ENCODE results near the gene TEX51.

The TEX51 gene

GRCh38 chr2:126877861-126878565 is 20.7 kb upstream of the TEX51 start:
- no peak for DNase-seq (ENCODE audit: low read depth, low spot score)
- H3K4me3 ChIP-seq (ENCODE audit: low read length): no peak overlapping the region
- H3K4me1 ChIP-seq (ENCODE audit: control insufficient read depth, insufficient read depth, low read length): no peaks in the 10 kb centered on the region
- no CpG with 5 or more reads among the region's 25 CpGs for WGBS (ENCODE audit: insufficient coverage, insufficient read length)
- H3K27ac ChIP-seq (ENCODE audit: low read length): no peak overlapping the region
- H3K36me3 ChIP-seq (ENCODE audit: control insufficient read depth, insufficient read depth, low read length): no peaks in the 10 kb centered on the region
- H3K27me3 ChIP-seq (ENCODE audit: control insufficient read depth, insufficient read depth, low read length): no peaks in the 10 kb centered on the region
- H3K9me3 ChIP-seq (ENCODE audit: control insufficient read depth, insufficient read depth, low read length): no peaks in the 10 kb centered on the region

GRCh38 chr2:126878601-126879000 is 20.1 kb upstream of the TEX51 start:
- WGBS (ENCODE audit: insufficient coverage, insufficient read length): no CpG with 5 or more reads among the region's 7 CpGs
- no peaks in the 10 kb centered on the region for H3K36me3 ChIP-seq (ENCODE audit: control insufficient read depth, insufficient read depth, low read length)
- H3K4me3 ChIP-seq (ENCODE audit: low read length): no peak overlapping the region
- no peaks in the 10 kb centered on the region for H3K27me3 ChIP-seq (ENCODE audit: control insufficient read depth, insufficient read depth, low read length)
- no peaks in the 10 kb centered on the region for H3K9me3 ChIP-seq (ENCODE audit: control insufficient read depth, insufficient read depth, low read length)
- no peaks in the 10 kb centered on the region for H3K4me1 ChIP-seq (ENCODE audit: control insufficient read depth, insufficient read depth, low read length)
- no peak overlapping the region for H3K27ac ChIP-seq (ENCODE audit: low read length)
- DNase-seq (ENCODE audit: low read depth, low spot score): no peak

- no peaks in the 10 kb centered on the region for H3K27me3 ChIP-seq (ENCODE audit: control insufficient read depth, insufficient read depth, low read length)
- DNase-seq (ENCODE audit: low read depth, low spot score): no peak
- H3K9me3 ChIP-seq (ENCODE audit: control insufficient read depth, insufficient read depth, low read length): no peaks in the 10 kb centered on the region
- no peaks in the 10 kb centered on the region for H3K4me1 ChIP-seq (ENCODE audit: control insufficient read depth, insufficient read depth, low read length)
- H3K36me3 ChIP-seq (ENCODE audit: control insufficient read depth, insufficient read depth, low read length): no peaks in the 10 kb centered on the region
- H3K27ac ChIP-seq (ENCODE audit: low read length): no peak overlapping the region
- no peak overlapping the region for H3K4me3 ChIP-seq (ENCODE audit: low read length)
- 100% methylated on average over 2 of the region's 12 CpGs for WGBS (ENCODE audit: insufficient coverage, insufficient read length)
Measured at GRCh38 chr2:126879348-126880298, 19.1 kb upstream of the TEX51 start.

DNA sequence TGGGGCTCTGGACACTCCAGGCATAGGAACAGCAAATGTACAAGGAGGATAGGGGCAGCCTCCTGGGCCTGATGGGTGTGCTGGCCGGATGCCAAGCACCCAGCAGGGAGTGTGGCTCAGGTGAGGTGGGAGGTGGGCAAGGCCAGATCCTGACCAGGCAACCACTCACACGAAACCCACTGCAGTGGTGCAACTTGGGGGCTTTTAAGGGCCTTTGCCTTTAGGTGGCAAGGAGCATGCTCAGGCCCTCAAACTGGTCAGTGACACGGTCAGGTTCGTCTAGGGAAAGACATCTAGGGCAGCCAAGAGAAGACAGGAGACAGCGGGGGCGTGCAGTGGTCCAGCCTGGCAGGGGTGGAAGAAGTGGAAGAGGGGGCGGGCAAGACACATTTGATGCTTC is 18.4 kb upstream of the TEX51 start:
- no peak overlapping the region for H3K27ac ChIP-seq (ENCODE audit: low read length)
- no peak overlapping the region for H3K4me3 ChIP-seq (ENCODE audit: low read length)
- no peak for DNase-seq (ENCODE audit: low read depth, low spot score)
- H3K4me1 ChIP-seq (ENCODE audit: control insufficient read depth, insufficient read depth, low read length): no peaks in the 10 kb centered on the region
- H3K27me3 ChIP-seq (ENCODE audit: control insufficient read depth, insufficient read depth, low read length): no peaks in the 10 kb centered on the region
- no peaks in the 10 kb centered on the region for H3K36me3 ChIP-seq (ENCODE audit: control insufficient read depth, insufficient read depth, low read length)
- WGBS (ENCODE audit: insufficient coverage, insufficient read length): no CpG with 5 or more reads among the region's 7 CpGs
- H3K9me3 ChIP-seq (ENCODE audit: control insufficient read depth, insufficient read depth, low read length): no peaks in the 10 kb centered on the region

- Histone ChIP-seq H3K27me3 (ENCODE audit: control insufficient read depth, insufficient read depth, low read length) (no peaks in the 10 kb centered on the region), H3K4me1 (ENCODE audit: control insufficient read depth, insufficient read depth, low read length) (no peaks in the 10 kb centered on the region), H3K27ac (ENCODE audit: low read length) (no peak overlapping the region), H3K9me3 (ENCODE audit: control insufficient read depth, insufficient read depth, low read length) (no peaks in the 10 kb centered on the region), H3K36me3 (ENCODE audit: control insufficient read depth, insufficient read depth, low read length) (no peaks in the 10 kb centered on the region), H3K4me3 (ENCODE audit: low read length) (no peak overlapping the region)
- no CpG with 5 or more reads among the region's 4 CpGs for WGBS (ENCODE audit: insufficient coverage, insufficient read length)
- DNase-seq (ENCODE audit: low read depth, low spot score): no peak
Measured at GRCh38 chr2:126880817-126881216, 17.9 kb upstream of the TEX51 start.

GRCh38 chr2:126881591-126881990 is 17.1 kb upstream of the TEX51 start:
- no CpG with 5 or more reads among the region's 9 CpGs for WGBS (ENCODE audit: insufficient coverage, insufficient read length)
- Histone ChIP-seq H3K4me1 (ENCODE audit: control insufficient read depth, insufficient read depth, low read length) (no peaks in the 10 kb centered on the region), H3K27me3 (ENCODE audit: control insufficient read depth, insufficient read depth, low read length) (no peaks in the 10 kb centered on the region), H3K27ac (ENCODE audit: low read length) (no peak overlapping the region), H3K36me3 (ENCODE audit: control insufficient read depth, insufficient read depth, low read length) (no peaks in the 10 kb centered on the region), H3K9me3 (ENCODE audit: control insufficient read depth, insufficient read depth, low read length) (no peaks in the 10 kb centered on the region), H3K4me3 (ENCODE audit: low read length) (no peak overlapping the region)
- DNase-seq (ENCODE audit: low read depth, low spot score): no peak

- WGBS (ENCODE audit: insufficient coverage, insufficient read length): no CpG with 5 or more reads among the region's 2 CpGs
- no peaks in the 10 kb centered on the region for H3K4me1 ChIP-seq (ENCODE audit: control insufficient read depth, insufficient read depth, low read length)
- H3K36me3 ChIP-seq (ENCODE audit: control insufficient read depth, insufficient read depth, low read length): no peaks in the 10 kb centered on the region
- H3K4me3 ChIP-seq (ENCODE audit: low read length): no peak overlapping the region
- H3K27me3 ChIP-seq (ENCODE audit: control insufficient read depth, insufficient read depth, low read length): no peaks in the 10 kb centered on the region
- no peak overlapping the region for H3K27ac ChIP-seq (ENCODE audit: low read length)
- DNase-seq (ENCODE audit: low read depth, low spot score): no peak
- H3K9me3 ChIP-seq (ENCODE audit: control insufficient read depth, insufficient read depth, low read length): no peaks in the 10 kb centered on the region
Measured at GRCh38 chr2:126882181-126882580, 16.5 kb upstream of the TEX51 start.

DNA sequence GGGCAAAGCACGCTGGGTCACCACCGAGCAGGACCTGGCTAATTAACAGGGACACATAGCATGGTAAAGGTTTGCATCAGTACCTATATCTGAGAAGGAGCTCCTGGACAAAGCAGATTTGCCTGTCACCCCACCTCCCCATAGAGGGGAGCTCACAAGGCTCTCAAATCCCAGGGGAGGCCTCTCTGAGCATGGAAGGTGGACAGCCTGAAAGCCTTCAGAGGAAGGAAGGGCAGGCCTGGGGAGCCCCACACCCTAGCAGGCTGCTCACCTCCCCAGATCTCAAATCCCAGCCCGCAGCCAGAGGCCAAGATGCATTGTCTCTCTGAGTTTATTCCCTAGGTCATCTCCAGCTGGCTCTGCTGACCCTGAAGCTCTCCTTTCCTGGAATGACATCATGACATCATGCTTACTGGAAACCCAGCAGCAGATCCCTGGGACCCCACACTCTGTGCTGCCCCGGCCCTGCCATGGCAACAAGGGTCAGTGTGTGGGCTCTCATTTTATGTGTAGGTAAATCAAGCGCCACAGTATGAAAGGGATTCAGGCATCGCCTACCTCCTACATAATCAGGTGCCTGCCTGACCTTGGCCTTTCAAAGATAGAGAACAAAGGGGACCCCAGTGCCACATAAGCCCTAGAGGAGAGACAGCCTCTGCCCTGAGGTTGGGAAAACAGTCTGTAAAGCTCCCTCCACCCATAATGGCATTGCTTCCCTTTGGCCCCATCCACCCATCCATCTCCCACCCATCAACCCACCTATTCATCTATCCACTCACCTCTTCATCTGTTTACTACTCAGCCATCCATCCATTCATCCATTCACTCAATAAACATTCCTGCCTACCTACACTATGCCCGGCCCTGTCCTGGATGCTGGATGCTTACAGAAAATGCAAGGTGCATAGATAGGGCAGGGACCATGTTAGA is 15.7 kb upstream of the TEX51 start:
- H3K36me3 ChIP-seq (ENCODE audit: control insufficient read depth, insufficient read depth, low read length): no peaks in the 10 kb centered on the region
- no peaks in the 10 kb centered on the region for H3K9me3 ChIP-seq (ENCODE audit: control insufficient read depth, insufficient read depth, low read length)
- no peak overlapping the region for H3K27ac ChIP-seq (ENCODE audit: low read length)
- no peak overlapping the region for H3K4me3 ChIP-seq (ENCODE audit: low read length)
- no peaks in the 10 kb centered on the region for H3K27me3 ChIP-seq (ENCODE audit: control insufficient read depth, insufficient read depth, low read length)
- H3K4me1 ChIP-seq (ENCODE audit: control insufficient read depth, insufficient read depth, low read length): no peaks in the 10 kb centered on the region
- no peak for DNase-seq (ENCODE audit: low read depth, low spot score)
- no CpG with 5 or more reads among the region's 7 CpGs for WGBS (ENCODE audit: insufficient coverage, insufficient read length)

DNA sequence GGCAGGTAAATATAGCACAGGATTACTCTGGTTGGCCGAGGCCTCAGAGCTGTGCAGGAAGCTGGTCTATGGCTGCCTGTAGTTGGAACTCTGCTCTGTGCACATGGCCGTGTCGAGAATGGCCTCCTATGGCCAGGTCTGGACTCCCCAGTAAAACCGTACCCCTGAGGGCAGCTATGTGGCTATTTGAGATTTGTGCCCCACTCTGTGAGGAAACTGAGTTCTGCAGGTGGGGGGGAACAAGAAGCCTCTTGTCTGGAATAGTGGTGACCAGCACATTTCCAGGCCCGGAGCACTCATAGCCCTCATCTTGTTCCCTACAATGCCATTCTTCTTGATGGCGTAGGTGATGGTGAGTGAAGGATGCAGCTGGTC is 15.0 kb upstream of the TEX51 start:
- DNase-seq (ENCODE audit: low read depth, low spot score): no peak
- no peaks in the 10 kb centered on the region for H3K27me3 ChIP-seq (ENCODE audit: control insufficient read depth, insufficient read depth, low read length)
- H3K9me3 ChIP-seq (ENCODE audit: control insufficient read depth, insufficient read depth, low read length): no peaks in the 10 kb centered on the region
- H3K27ac ChIP-seq (ENCODE audit: low read length): no peak overlapping the region
- H3K36me3 ChIP-seq (ENCODE audit: control insufficient read depth, insufficient read depth, low read length): no peaks in the 10 kb centered on the region
- WGBS (ENCODE audit: insufficient coverage, insufficient read length): no CpG with 5 or more reads among the region's 6 CpGs
- H3K4me3 ChIP-seq (ENCODE audit: low read length): no peak overlapping the region
- H3K4me1 ChIP-seq (ENCODE audit: control insufficient read depth, insufficient read depth, low read length): no peaks in the 10 kb centered on the region

Data from iPS DF 6.9 (cell line).